Panc1 (cell line): ENCODE data around the gene SCD5. TPM values are rescaled to one million over a fixed set of nuclear protein-coding genes. Genes with fewer than 3 reads are reported as not detected.

Source experiments
- ATAC-seq: fragments of 200-7000 bp; cut with Tn5 transposase; 2 replicates; pipeline ENCODE4 v1.9.1; 2020; ENCODE audit warnings: mild to moderate bottlenecking, moderate library complexity
- BruUV-seq: library from RNA; stranded (reverse); fragments of 400-500 nt; replicated peaks from 2 replicates; lab custom pipeline; 2021; lab: Mats Ljungman, UMichigan
- CTCF ChIA-PET: fragments of 300-600 bp; sonication (Branson Sonifier 250); formaldehyde crosslinking; loops from one replicate; lab custom pipeline; 2022; ENCODE audit warnings: antibody characterized with exemption; lab: Charles Lee
- POLR2A ChIA-PET: fragments of 300-600 bp; sonication (Branson Sonifier 250); formaldehyde crosslinking; loops from one replicate; lab custom pipeline; 2022; ENCODE audit warnings: antibody characterized with exemption; lab: Charles Lee
- DNase-seq: peaks from one replicate; pipeline ENCODE4 v3.0.0-alpha.2; 2010; ENCODE audit warnings: low read depth, low spot score
- H3K27ac ChIP-seq: 2 replicates; pipeline ENCODE4 v1.5.1; 2011; ENCODE audit warnings: mild to moderate bottlenecking, low read length, inconsistent platforms
- H3K27me3 ChIP-seq: fragments of 200-500 bp; sonication (Bioruptor generic); 2 replicates; pipeline ENCODE4 v1.6.0; 2014; ENCODE audit warnings: low read length, inconsistent platforms; ENCODE audit not compliant: control insufficient read depth, insufficient read depth
- H3K36me3 ChIP-seq: fragments of 200-500 bp; sonication (Bioruptor generic); 2 replicates; pipeline ENCODE4 v1.5.1; 2014; ENCODE audit warnings: inconsistent platforms, mild to moderate bottlenecking, low read length, moderate library complexity; ENCODE audit not compliant: control insufficient read depth, insufficient read depth
- H3K4me1 ChIP-seq: 2 replicates; pipeline ENCODE4 v1.5.1; 2011; ENCODE audit warnings: inconsistent platforms, mild to moderate bottlenecking, low read length, moderate library complexity; ENCODE audit not compliant: control insufficient read depth, insufficient read depth
- H3K4me3 ChIP-seq, 2 experiments: 2 replicates each; pipeline ENCODE4 v1.5.1; 2011 to 2012; ENCODE audit warnings: low read depth in 2 of 2, low read length in 2 of 2, mild to moderate bottlenecking in 2 of 2, inconsistent platforms in 1 of 2, moderate library complexity in 1 of 2
- H3K9me3 ChIP-seq: fragments of 200-500 bp; sonication (Bioruptor generic); 2 replicates; pipeline ENCODE4 v1.5.1; 2014; ENCODE audit warnings: low read depth, mild to moderate bottlenecking, inconsistent platforms, low read length, moderate library complexity; ENCODE audit not compliant: control insufficient read depth, insufficient read depth
- CTCF ChIP-seq: fragments of 450-650 bp; IDR thresholded peaks from 2 replicates; pipeline ENCODE4 v1.5.1; 2017; ENCODE audit warnings: mild to moderate bottlenecking
- POLR2AphosphoS5 ChIP-seq: IDR thresholded peaks from 2 replicates; pipeline ENCODE4 v1.6.1; 2012; ENCODE audit warnings: mild to moderate bottlenecking, low read depth, low read length, moderate library complexity
- REST ChIP-seq, 2 experiments: IDR thresholded peaks; 2 replicates each; pipeline ENCODE4 v1.6.1; 2011 to 2012; ENCODE audit warnings: low read depth in 2 of 2, control low read depth in 1 of 2, low read length in 1 of 2, mild to moderate bottlenecking in 1 of 2, moderate library complexity in 1 of 2; ENCODE audit not compliant: insufficient read depth in 1 of 2
- SIN3A ChIP-seq: IDR thresholded peaks from 2 replicates; pipeline ENCODE4 v1.6.1; 2012; ENCODE audit warnings: low read depth, mild to moderate bottlenecking, low read length, moderate library complexity, borderline replicate concordance; ENCODE audit not compliant: insufficient read depth
- TCF7L2 ChIP-seq: IDR thresholded peaks from 2 replicates; pipeline ENCODE4 v1.6.1; 2011; ENCODE audit warnings: mild to moderate bottlenecking, low read depth, low read length, inconsistent platforms
- in situ Hi-C: cut with HindIII; loops from 2 replicates; pipeline ENCODE4 v1.10.0; 2016; ENCODE audit warnings: low sequenced_read_pairs, low pct_unique_long_range_greater_than_20kb
- intact Hi-C: fragments of 100-400 bp; cut with micrococcal nuclease; formaldehyde crosslinking; loops from one replicate; pipeline ENCODE4 v1.10.0; 2022; ENCODE audit not compliant: unreplicated experiment
- total RNA-seq: library from RNA; stranded (reverse); gene quantifications from one replicate; pipeline ENCODE4 v1.2.1, GENCODE V29; 2021; ENCODE audit not compliant: unreplicated experiment

Gene SCD5
- total RNA-seq, 1 experiment from 2014 or later, result 2.0 TPM

- in situ Hi-C loops (no loop called here), intact Hi-C loops (no loop called here)
- CTCF ChIA-PET, result no interaction called here
Observed at GRCh38 chr4:82604522-82604921, 194.1 kb downstream of the SCD5 start.

GRCh38 chr4:82601242-82602015 lies 197.2 kb downstream of the SCD5 start:
- in situ Hi-C loops, result no loop called here
- BruUV-seq, result no TSS peak

More at GRCh38 chr4:82604522-82604921, 194.1 kb downstream of the SCD5 start:
- Histone ChIP-seq H3K9me3 (no peaks in the 10 kb centered on the region), H3K27me3 (0 out of 2 replicates have a peak, but pooled peaks cover 3% of the 10 kb centered on the region), H3K4me3 (no peak overlapping the region), H3K27ac (no peak overlapping the region), H3K36me3 (no peaks in the 10 kb centered on the region), H3K4me1 (no peaks in the 10 kb centered on the region)
- POLR2A ChIA-PET, result no interaction called here
- BruUV-seq, result no TSS peak
- ATAC-seq, result no peak
- no peak for DNase-seq
- no peak for TF ChIP-seq SIN3A
- no peak for TF ChIP-seq POLR2AphosphoS5
- no peak for TF ChIP-seq TCF7L2
- no peak for TF ChIP-seq CTCF
- no peak for TF ChIP-seq REST (IDR thresholded peaks at IDR 0.05; ENCODE audit: insufficient read depth in 1 of 2, low read depth in 2 of 2, low read length in 1 of 2)

More at GRCh38 chr4:82601242-82602015, 197.2 kb downstream of the SCD5 start:
- DNase-seq (no peak), ATAC-seq (no peak)
- intact Hi-C loops, result no loop called here
- Histone ChIP-seq H3K4me3 (no peak overlapping the region), H3K4me1 (no peaks in the 10 kb centered on the region), H3K9me3 (no peaks in the 10 kb centered on the region), H3K36me3 (no peaks in the 10 kb centered on the region), H3K27me3 (0 out of 2 replicates have a peak, but pooled peaks cover 3% of the 10 kb centered on the region), H3K27ac (no peak overlapping the region)
- CTCF ChIA-PET, result no interaction called here
- TF ChIP-seq CTCF, result no peak
- no peak for TF ChIP-seq REST (IDR thresholded peaks at IDR 0.05; ENCODE audit: insufficient read depth in 1 of 2, low read depth in 2 of 2, low read length in 1 of 2)
- no peak for TF ChIP-seq SIN3A
- POLR2A ChIA-PET, result no interaction called here
